GM08714 (cell line): ENCODE data around the gene GRIA4.

ENCODE experiments used
- H3K4me3 ChIP-seq: fragments of 200-500 bp; sonication (Bioruptor generic); 2 replicates; pipeline ENCODE4 v1.5.1; 2014; ENCODE audit warnings: mild to moderate bottlenecking, low read length, inconsistent platforms
- ZNF274 ChIP-seq: IDR thresholded peaks from 2 replicates; pipeline ENCODE4 v1.6.1; 2012; ENCODE audit warnings: mild to moderate bottlenecking, low read depth, low read length

Gene GRIA4

DNA sequence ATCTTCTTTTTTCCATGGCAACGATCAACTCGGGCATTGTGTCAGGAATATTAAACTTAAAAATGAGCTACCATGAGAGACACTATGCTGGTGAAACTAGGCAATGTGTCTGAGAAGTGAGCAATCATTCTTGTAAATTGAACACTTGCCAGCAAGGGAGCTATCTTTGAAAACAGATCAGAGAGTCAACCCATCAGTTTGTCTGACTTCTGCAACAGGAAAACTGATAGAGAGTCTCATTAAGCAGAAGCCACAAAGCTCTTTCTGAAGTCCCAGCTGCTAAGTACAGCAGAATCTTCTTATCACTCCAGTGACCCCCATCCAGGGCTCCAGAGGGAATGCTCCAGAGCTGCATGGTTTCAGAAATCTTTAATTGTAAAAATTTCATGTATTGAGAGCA lies 297.4 kb downstream of the GRIA4 start:
- no peak for TF ChIP-seq ZNF274
- no peak overlapping the region for H3K4me3 ChIP-seq

DNA sequence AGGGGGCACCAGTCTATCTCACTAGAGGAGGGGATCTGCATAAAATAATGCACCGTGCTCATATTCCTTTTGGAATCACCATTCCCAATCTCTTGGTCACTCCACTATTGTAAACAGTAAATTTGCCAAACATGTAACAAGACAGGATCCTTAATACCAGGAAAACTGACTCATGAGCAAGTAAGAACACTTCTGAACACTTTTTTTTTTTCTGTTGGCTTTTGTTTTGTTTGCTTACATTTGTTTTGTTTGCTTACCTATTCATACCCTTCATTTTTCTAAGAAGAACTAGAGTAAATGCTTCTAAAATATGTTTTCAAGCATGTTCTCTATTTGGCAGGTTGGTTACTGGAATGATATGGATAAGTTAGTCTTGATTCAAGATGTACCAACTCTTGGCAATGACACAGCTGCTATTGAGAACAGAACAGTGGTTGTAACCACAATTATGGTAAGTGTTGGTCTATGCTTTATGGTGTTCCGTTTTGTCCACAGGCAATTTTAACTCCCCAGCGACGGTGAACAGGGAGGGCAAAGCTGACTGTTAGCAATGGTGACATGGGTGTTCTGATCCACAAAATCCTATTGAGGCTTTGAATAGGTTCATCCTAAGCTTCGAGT lies 300.3 kb downstream of the GRIA4 start:
- H3K4me3 ChIP-seq: no peak overlapping the region
- no peak for TF ChIP-seq ZNF274

DNA sequence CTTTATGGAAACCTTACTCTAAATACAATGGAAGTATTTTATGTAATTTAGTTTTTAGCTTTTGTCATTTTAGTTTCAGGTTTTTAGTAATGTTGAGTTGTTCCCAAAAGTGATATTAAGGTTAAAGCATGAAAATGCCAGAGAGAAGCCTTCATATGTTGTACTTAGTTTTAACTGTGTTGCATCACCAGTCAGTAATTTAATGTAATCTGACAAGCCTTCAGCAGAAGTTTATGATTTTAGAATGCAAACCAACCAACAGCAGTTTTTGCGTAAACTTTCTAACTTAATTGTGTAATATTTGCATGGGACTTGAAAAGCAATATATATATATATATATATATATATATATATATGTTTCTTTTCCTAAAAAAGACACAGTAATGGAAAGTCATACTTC lies 301.6 kb downstream of the GRIA4 start:
- no peak overlapping the region for H3K4me3 ChIP-seq
- no peak for TF ChIP-seq ZNF274

DNA sequence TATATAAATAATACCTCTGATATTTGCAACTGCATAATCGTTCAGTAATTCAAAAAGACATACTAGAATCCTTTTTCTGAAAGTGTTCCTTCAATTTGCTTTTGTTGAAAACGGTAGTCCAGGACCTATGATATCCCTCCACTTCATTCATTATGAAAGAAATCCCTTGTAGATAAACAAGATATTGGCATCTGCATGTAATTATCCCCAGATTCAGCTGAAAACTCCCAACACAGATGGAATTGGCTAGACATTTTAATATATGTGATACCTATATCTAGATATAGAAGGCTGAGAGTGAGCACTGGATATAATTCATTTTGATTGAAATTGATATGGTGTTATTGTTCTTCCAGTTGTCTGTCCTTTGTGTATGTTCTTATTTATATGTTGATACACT lies 302.8 kb downstream of the GRIA4 start:
- TF ChIP-seq ZNF274: no peak
- H3K4me3 ChIP-seq: no peak overlapping the region

DNA sequence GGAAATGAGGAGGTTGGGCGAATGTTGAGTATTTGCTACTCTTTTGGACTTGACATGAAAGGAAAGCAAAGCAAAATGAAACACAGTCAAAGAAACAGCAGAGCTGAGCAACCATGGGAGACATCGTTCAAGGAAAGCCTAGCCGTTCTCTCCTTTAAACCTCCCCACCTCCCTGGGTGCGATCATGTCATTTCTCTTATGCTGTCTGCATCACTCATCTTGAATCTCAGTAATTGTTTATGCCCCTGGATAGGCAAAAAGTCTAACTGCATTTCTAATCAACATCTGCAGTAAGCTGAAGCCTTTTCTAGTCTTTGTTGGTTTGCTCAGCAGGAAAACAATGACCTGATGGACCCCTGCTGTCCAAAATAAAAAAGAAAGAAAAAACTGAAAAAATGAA lies 305.1 kb downstream of the GRIA4 start:
- H3K4me3 ChIP-seq: no peak overlapping the region
- no peak for TF ChIP-seq ZNF274

DNA sequence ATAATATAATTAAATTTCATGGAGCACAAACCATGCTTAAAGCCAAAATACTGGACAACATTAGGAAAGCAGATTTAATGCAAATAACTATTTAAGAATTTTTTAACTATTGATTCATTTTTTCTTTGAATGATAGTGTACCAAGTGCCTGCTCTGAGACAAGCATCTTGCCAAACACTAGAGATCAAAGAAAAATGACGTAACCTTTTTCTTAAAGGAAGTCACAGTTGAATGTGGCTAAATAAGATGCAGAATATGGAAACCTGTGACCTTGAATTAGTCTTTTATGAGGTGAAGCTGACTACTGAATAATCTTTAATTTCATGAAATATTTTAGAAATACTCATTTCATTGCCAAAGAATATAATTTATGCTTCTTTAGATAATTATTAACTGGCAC lies 308.2 kb downstream of the GRIA4 start:
- no peak for TF ChIP-seq ZNF274
- no peak overlapping the region for H3K4me3 ChIP-seq

DNA sequence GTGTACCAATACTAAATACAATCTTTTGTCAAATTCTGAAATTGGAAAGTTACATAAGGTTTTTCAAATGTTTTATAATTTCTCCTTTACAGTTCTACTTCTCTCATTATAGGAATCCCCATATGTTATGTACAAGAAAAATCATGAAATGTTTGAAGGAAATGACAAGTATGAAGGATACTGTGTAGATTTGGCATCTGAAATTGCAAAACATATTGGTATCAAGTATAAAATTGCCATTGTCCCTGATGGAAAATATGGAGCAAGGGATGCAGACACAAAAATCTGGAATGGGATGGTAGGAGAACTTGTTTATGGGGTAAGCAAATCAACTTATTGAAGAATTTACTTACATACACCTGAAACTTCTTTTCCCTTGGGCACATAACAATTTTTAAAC lies 308.7 kb downstream of the GRIA4 start:
- no peak for TF ChIP-seq ZNF274
- no peak overlapping the region for H3K4me3 ChIP-seq

DNA sequence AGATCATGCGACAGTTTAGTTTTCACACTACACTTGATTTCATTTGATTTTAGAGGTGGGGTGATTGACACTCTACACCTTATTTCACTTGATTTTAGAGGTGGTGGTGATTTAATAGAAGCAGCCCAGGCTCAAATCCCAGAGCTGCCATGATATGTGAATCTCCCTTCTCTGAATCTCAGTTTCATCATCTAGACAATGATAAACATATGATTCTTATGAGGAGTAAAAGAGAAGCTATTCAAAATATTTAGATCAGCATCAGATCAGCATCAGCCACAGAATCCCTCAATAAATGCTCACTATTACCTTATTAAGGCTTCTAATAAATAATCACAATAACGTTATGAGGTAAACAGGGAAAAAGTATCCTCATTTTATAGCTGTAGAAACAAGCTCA lies 313.4 kb downstream of the GRIA4 start:
- TF ChIP-seq ZNF274: no peak

DNA sequence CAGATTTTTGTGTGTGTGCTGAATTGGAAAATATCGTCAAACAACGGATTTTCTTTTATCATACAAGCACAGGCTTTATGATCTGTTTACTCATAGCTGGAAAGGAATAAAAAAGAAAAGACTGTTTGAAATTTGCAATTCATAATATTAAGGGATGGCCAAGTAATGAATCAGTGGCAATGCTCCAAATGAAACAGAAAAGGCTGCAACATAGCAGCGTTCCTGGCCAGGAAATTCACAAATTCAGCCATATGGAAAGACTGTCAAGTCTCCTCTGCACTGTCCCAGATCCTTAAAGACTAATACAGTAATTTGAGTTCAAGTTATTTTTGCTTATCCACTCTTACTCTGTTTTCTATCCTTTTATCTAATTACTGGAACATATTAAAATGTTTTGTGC lies 313.9 kb downstream of the GRIA4 start:
- H3K4me3 ChIP-seq: no peak overlapping the region
- no peak for TF ChIP-seq ZNF274

More for the DNA sequence above, 313.4 kb downstream of the GRIA4 start:
- no peak overlapping the region for H3K4me3 ChIP-seq

DNA sequence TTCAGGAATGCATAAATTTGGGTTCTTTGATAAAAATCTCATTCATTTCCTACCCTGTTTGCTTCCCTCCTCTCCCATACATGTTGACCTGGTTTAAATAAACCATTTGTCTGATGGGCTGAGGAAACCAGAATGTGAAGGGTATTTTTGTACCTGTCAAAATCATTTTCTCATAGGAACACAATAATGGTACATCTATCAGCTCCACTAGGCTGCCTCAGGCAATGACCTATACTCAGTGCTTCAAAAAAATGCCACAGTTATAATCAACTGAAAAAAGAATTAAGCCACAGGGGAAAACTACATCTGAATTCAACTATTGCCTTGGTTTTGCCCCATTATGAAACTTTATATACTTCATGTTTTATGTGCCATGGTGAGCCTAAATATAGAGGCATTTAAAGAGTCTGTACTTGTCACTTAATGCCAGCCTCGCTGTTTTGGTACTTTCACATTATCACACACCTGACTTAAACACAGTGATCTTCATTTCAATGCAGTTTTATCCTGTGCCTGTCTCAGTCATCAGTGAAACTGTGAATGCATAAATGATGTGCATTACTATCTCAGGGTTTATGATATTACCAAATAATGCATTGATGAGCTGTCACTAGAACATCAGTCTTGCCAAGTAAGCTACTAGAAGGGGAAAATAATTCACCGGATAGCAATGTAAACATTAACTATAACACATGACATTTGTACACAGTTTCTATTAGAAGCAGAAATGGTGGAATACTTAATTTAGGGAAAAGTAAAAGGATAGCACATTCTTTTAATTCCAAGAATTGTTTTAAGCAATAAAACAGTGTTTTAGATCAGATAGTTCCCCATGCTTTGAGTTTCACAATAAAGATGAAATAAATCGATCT lies 319.4 kb downstream of the GRIA4 start:
- no peak for TF ChIP-seq ZNF274
- no peak overlapping the region for H3K4me3 ChIP-seq

DNA sequence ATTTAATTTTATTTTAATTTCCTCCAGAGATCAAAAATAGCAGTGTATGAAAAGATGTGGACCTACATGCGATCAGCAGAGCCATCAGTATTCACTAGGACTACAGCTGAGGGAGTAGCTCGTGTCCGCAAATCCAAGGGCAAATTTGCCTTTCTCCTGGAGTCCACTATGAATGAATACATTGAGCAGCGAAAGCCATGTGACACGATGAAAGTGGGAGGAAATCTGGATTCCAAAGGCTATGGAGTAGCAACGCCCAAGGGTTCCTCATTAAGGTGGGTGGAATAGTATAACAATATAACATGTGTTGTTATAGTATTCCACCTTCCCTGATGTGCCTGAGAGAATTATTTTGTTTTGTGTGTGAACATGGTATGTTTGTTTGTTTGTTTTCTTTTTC lies 323.8 kb downstream of the GRIA4 start:
- TF ChIP-seq ZNF274: no peak

DNA sequence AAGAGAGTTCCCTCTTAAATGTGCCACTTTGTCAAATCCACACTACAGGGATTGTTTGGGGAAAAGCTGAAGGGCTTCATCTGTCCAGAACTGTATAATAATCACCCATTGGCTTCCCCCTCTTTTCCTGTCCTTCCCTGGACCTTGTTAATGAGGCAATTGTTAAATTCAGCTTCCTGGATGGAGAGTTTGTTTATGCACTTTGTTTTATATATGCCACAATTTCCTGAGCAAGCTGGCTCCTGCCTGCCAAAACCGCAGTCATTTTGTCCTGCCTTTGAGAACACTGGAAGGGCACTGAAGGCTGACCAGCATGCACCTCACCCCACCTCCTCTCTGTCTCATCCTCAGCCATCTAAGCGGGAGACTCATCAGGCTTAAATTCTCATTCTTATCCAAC lies 325.9 kb downstream of the GRIA4 start:
- no peak overlapping the region for H3K4me3 ChIP-seq
- TF ChIP-seq ZNF274: no peak

More for the DNA sequence above, 323.8 kb downstream of the GRIA4 start:
- no peak overlapping the region for H3K4me3 ChIP-seq

DNA sequence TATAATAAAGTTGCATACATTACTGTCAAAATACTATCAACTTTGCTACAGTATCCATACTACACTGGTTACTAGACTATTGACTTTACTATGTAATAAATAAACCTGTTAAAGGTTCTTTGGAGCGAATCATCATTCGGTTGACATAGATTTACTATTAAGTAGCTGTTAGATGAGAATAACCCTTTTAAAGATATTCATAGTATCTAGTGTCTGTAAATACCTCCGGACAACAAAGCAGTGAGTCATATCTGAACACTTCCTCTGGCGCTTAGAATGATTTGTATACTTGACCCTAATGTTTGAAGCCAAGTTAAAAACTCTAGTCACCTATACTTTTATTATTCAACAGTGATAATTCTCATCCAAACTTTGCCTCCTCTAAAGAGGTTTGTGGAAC lies 327.5 kb downstream of the GRIA4 start:
- TF ChIP-seq ZNF274: no peak
- H3K4me3 ChIP-seq: no peak overlapping the region

DNA sequence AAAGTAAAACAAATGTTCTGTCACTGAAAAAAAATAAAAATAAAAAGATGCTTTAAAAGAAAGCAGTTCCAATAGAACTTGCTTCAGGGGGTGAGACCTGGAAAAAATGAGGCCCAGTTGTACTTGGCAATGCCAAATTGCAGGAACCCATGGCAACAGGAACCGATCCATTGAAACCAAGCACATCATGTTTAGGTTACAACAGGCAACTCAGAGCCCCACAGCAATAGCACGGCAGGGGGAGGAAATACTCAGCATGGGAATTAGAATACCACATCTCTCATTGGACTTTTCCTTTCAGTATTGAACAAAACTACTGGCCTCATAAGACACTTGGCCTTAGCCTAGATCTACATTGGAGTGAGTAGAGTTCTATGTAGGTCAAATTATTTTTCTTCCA lies 327.9 kb downstream of the GRIA4 start:
- no peak for TF ChIP-seq ZNF274
- no peak overlapping the region for H3K4me3 ChIP-seq

DNA sequence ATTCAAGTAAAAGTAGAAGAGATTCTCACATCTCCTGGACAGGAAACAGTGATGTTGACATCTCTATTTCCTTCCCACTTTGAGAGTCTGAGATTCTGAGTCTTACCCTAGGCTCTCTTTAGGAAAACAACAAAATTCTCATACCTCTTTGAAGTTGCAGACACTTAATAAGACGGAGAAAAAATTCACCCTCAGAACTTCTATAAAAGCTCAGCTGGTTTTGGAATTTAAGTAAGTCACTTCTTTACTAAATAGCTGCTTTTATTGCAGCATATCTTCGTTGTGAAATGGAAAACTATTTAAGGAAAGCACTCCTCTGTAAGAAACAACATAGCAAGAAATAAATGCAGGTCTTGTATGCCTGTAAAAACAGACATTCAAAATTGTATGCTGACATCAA lies 333.0 kb downstream of the GRIA4 start:
- TF ChIP-seq ZNF274: no peak
- H3K4me3 ChIP-seq: no peak overlapping the region

DNA sequence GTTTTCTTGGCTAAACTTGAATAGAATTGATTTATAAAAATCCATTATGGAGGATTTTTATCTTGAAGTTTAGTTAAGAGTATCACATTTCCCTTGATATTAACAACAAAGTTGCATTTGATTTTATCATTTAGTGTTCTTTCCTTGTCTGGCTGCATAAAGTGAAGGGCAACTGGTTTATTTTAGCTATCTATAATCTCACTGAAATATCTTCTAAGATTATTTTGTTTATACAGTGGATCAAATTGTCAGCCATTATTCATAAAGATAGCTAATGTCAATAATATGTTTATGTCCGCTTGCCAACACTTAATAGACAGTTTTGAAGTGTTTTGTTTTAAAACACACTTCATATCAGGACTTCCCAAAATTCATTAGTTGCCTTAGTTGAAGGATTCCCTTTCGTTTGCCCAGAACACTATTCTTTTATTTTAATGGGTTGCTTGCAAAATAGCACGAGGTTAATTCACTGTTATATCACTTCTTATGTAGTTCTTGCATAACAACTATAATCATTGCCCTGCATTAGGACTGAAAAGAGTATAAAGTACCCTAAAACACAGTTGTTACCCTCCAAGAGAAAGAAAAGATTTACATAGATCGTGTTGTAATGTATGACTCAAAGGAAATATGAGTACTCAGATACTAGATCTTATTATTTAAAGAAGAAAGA lies 339.2 kb downstream of the GRIA4 start:
- H3K4me3 ChIP-seq: no peak overlapping the region
- TF ChIP-seq ZNF274: no peak
